ENCODE measurements around the gene IL17RB.

- TF ChIP-seq FOXM1 (IDR thresholded peaks at IDR 0.05; ENCODE audit: borderline replicate concordance) (no peak), L3MBTL2 (conservative IDR thresholded peaks at IDR 0.05) (no peak), SP1 (IDR thresholded peaks at IDR 0.05) (no peak), BHLHE40 (IDR thresholded peaks at IDR 0.05; ENCODE audit: borderline replicate concordance) (no peak), ARNT (IDR thresholded peaks at IDR 0.05) (no peak), FOXK2 (IDR thresholded peaks at IDR 0.05) (no peak), TARDBP (IDR thresholded peaks at IDR 0.05) (no peak)
These were observed 41.5 kb upstream of the IL17RB start for GRCh38 chr3:53804697-53805462.

All from HEK293T (cell line).